Measurements from ENCODE around the gene SORCS3. TPM values are rescaled to one million over a fixed set of nuclear protein-coding genes. Genes with fewer than 3 reads are reported as not detected.

SORCS3 gene
- total RNA-seq, 1 experiment from 2014 or later, result not detected

DNA sequence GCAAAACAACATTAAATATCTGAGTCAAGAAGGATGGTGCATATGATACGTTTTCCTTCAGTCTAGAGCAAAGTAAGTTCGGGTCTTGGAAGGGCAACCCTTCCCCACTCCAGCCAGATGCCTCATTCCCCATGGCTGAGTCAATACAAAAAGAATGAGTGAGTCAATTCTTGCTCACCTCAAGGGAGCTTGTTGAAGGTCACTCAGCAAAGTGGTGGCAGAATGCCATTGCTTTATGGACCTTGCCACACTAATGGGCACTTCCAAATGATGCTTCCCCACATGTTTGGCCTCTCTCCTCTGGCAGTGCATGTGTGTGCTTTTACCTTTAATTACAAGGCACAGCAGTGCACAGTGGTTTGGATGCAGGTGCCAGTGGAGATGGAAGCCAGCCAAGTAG lies 296.5 kb downstream of the SORCS3 start:
- H3F3A ChIP-seq (ENCODE audit: insufficient read depth, low read depth), result no peaks in the 10 kb centered on the region
- no peak overlapping the region for H2AFZ ChIP-seq
- H3K9me2 ChIP-seq (ENCODE audit: insufficient read depth), result no peaks in the 10 kb centered on the region
- no peaks in the 10 kb centered on the region for H4K20me1 ChIP-seq (ENCODE audit: insufficient read depth)
- H3K4me1 ChIP-seq (replicated peaks; ENCODE audit: insufficient read depth), result no peaks in the 10 kb centered on the region
- peak in 1 of 2 experiments; percentile 1 for DNase-seq
- no peak overlapping the region for H3K4me3 ChIP-seq
- no peaks in the 10 kb centered on the region for H3K36me3 ChIP-seq (ENCODE audit: low read depth)
- H3K27ac ChIP-seq, result no peak overlapping the region
- ChIA-PET POLR2A (ENCODE audit: unreplicated experiment) (no interaction called here), CTCF (no interaction called here)
- BruUV-seq (replicated peaks), result no TSS peak
- no peak for TF ChIP-seq CTCF (conservative IDR thresholded peaks at IDR 0.05)
- no peak for TF ChIP-seq EZH2 (IDR thresholded peaks at IDR 0.05; ENCODE audit: low read depth)
- H3K4me2 ChIP-seq, result no peak overlapping the region
- intact Hi-C loops (cut with micrococcal nuclease; ENCODE audit: unreplicated experiment), result no loop called here
- H3K79me2 ChIP-seq (ENCODE audit: low read depth), result no peaks in the 10 kb centered on the region
- H3K9me3 ChIP-seq (ENCODE audit: insufficient read depth, low read depth), result no peaks in the 10 kb centered on the region
- no peaks in the 10 kb centered on the region for H3K27me3 ChIP-seq (ENCODE audit: insufficient read depth, low read depth)

DNA sequence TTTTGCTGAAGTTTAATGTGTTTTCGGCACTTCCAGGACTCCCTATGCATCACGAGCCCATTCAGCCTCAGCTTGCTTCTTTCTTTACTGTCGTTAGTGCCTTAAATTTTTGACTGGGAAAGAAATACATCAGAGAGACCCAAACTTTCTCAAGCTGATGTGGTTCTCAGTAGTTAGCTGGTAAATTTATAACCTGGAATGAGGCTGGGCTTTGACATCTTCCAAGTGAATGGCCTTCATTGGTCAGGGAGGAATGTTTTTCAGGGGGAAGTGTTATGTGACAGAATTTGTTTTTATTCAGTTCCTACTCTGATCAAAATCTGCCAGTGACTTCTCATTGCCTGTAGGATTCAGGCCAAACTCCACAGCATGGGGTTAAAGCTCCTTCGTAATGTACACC lies 296.9 kb downstream of the SORCS3 start:
- Histone ChIP-seq H3K9me3 (ENCODE audit: insufficient read depth, low read depth) (no peaks in the 10 kb centered on the region), H3K79me2 (ENCODE audit: low read depth) (no peaks in the 10 kb centered on the region), H4K20me1 (ENCODE audit: insufficient read depth) (no peaks in the 10 kb centered on the region), H2AFZ (no peak overlapping the region), H3K27me3 (ENCODE audit: insufficient read depth, low read depth) (no peaks in the 10 kb centered on the region), H3K4me2 (no peak overlapping the region), H3K4me3 (no peak overlapping the region), H3K9me2 (ENCODE audit: insufficient read depth) (no peaks in the 10 kb centered on the region), H3F3A (ENCODE audit: insufficient read depth, low read depth) (no peaks in the 10 kb centered on the region), H3K4me1 (replicated peaks; ENCODE audit: insufficient read depth) (no peaks in the 10 kb centered on the region), H3K36me3 (ENCODE audit: low read depth) (no peaks in the 10 kb centered on the region), H3K27ac (no peak overlapping the region)
- no peak for TF ChIP-seq EZH2 (IDR thresholded peaks at IDR 0.05; ENCODE audit: low read depth)
- no TSS peak for BruUV-seq (replicated peaks)
- CTCF ChIA-PET, result no interaction called here
- POLR2A ChIA-PET (ENCODE audit: unreplicated experiment), result no interaction called here
- DNase-seq, result no peak
- intact Hi-C loops (cut with micrococcal nuclease; ENCODE audit: unreplicated experiment), result no loop called here

GRCh38 chr10:104941662-104942061 lies 300.6 kb downstream of the SORCS3 start:
- H2AFZ ChIP-seq, result no peak overlapping the region
- CTCF ChIA-PET, result no interaction called here
- H3K27me3 ChIP-seq (ENCODE audit: insufficient read depth, low read depth), result no peaks in the 10 kb centered on the region
- intact Hi-C loops (cut with micrococcal nuclease; ENCODE audit: unreplicated experiment), result no loop called here
- H3K9me3 ChIP-seq (ENCODE audit: insufficient read depth, low read depth), result no peaks in the 10 kb centered on the region
- H3K4me3 ChIP-seq, result no peak overlapping the region
- DNase-seq, result no peak
- H3F3A ChIP-seq (ENCODE audit: insufficient read depth, low read depth), result no peaks in the 10 kb centered on the region
- H3K36me3 ChIP-seq (ENCODE audit: low read depth), result no peaks in the 10 kb centered on the region
- POLR2A ChIA-PET (ENCODE audit: unreplicated experiment), result no interaction called here
- no peaks in the 10 kb centered on the region for H3K4me1 ChIP-seq (replicated peaks; ENCODE audit: insufficient read depth)
- no peaks in the 10 kb centered on the region for H3K79me2 ChIP-seq (ENCODE audit: low read depth)
- H4K20me1 ChIP-seq (ENCODE audit: insufficient read depth), result no peaks in the 10 kb centered on the region
- no peak overlapping the region for H3K27ac ChIP-seq
- TF ChIP-seq CTCF (conservative IDR thresholded peaks at IDR 0.05) (no peak), EZH2 (IDR thresholded peaks at IDR 0.05; ENCODE audit: low read depth) (no peak)
- H3K9me2 ChIP-seq (ENCODE audit: insufficient read depth), result no peaks in the 10 kb centered on the region
- H3K4me2 ChIP-seq, result no peak overlapping the region
- BruUV-seq (replicated peaks), result no TSS peak

GRCh38 chr10:104947314-104947713 lies 306.2 kb downstream of the SORCS3 start:
- no peaks in the 10 kb centered on the region for H3K79me2 ChIP-seq (ENCODE audit: low read depth)
- H2AFZ ChIP-seq, result no peak overlapping the region
- H3F3A ChIP-seq (ENCODE audit: insufficient read depth, low read depth), result no peaks in the 10 kb centered on the region
- POLR2A ChIA-PET (ENCODE audit: unreplicated experiment), result no interaction called here
- no peaks in the 10 kb centered on the region for H3K9me3 ChIP-seq (ENCODE audit: insufficient read depth, low read depth)
- CTCF ChIA-PET, result no interaction called here
- TF ChIP-seq EZH2 (IDR thresholded peaks at IDR 0.05; ENCODE audit: low read depth) (no peak), CTCF (conservative IDR thresholded peaks at IDR 0.05) (no peak)
- no peaks in the 10 kb centered on the region for H3K27me3 ChIP-seq (ENCODE audit: insufficient read depth, low read depth)
- no peak for DNase-seq
- intact Hi-C loops (cut with micrococcal nuclease; ENCODE audit: unreplicated experiment), result no loop called here
- no peak overlapping the region for H3K27ac ChIP-seq
- H3K36me3 ChIP-seq (ENCODE audit: low read depth), result no peaks in the 10 kb centered on the region
- no peaks in the 10 kb centered on the region for H3K9me2 ChIP-seq (ENCODE audit: insufficient read depth)
- no peaks in the 10 kb centered on the region for H3K4me1 ChIP-seq (replicated peaks; ENCODE audit: insufficient read depth)
- H3K4me2 ChIP-seq, result no peak overlapping the region
- no TSS peak for BruUV-seq (replicated peaks)
- no peaks in the 10 kb centered on the region for H4K20me1 ChIP-seq (ENCODE audit: insufficient read depth)
- H3K4me3 ChIP-seq, result no peak overlapping the region
